ENCODE results near the gene PARM1.

DNA sequence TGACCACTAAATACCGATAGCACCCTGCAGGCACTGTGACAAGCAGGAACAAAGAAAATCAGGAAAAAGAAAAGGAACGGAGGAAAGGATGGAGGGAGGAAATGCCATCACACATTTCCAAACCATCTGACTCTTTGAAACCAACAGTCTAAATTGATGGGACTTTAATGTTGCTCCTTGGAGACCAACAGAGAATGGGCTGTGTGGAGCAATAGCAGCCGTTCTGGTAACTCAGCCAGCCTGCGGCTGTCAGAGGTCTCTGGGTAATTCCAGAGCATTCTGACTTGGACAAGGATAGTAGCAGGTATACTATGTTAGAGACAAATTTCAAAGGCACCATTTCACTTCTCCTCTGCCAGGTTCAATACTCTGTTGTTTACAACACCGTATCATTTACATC, 18.0 kb downstream of the PARM1 start:
- TF ChIP-seq, protein P1, sequence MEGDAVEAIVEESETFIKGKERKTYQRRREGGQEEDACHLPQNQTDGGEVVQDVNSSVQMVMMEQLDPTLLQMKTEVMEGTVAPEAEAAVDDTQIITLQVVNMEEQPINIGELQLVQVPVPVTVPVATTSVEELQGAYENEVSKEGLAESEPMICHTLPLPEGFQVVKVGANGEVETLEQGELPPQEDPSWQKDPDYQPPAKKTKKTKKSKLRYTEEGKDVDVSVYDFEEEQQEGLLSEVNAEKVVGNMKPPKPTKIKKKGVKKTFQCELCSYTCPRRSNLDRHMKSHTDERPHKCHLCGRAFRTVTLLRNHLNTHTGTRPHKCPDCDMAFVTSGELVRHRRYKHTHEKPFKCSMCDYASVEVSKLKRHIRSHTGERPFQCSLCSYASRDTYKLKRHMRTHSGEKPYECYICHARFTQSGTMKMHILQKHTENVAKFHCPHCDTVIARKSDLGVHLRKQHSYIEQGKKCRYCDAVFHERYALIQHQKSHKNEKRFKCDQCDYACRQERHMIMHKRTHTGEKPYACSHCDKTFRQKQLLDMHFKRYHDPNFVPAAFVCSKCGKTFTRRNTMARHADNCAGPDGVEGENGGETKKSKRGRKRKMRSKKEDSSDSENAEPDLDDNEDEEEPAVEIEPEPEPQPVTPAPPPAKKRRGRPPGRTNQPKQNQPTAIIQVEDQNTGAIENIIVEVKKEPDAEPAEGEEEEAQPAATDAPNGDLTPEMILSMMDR (conservative IDR thresholded peaks at IDR 0.05), result no peak
- TF ChIP-seq ZFX (IDR thresholded peaks at IDR 0.05), result no peak
